ENCODE results near the gene CPZ.
"Not testable (repeated sequence)": the region's sequence is repeated elsewhere in the genome, so short reads cannot be mapped to it uniquely, and the experiment has no call there.

The CPZ gene

GRCh38 chr4:8653326-8654000, 60.9 kb downstream of the CPZ start:
- DNase-seq (ENCODE audit: low spot score), result no peak

GRCh38 chr4:8654139-8654538, 61.6 kb downstream of the CPZ start:
- DNase-seq (ENCODE audit: low spot score), result not testable (repeated sequence)

DNA sequence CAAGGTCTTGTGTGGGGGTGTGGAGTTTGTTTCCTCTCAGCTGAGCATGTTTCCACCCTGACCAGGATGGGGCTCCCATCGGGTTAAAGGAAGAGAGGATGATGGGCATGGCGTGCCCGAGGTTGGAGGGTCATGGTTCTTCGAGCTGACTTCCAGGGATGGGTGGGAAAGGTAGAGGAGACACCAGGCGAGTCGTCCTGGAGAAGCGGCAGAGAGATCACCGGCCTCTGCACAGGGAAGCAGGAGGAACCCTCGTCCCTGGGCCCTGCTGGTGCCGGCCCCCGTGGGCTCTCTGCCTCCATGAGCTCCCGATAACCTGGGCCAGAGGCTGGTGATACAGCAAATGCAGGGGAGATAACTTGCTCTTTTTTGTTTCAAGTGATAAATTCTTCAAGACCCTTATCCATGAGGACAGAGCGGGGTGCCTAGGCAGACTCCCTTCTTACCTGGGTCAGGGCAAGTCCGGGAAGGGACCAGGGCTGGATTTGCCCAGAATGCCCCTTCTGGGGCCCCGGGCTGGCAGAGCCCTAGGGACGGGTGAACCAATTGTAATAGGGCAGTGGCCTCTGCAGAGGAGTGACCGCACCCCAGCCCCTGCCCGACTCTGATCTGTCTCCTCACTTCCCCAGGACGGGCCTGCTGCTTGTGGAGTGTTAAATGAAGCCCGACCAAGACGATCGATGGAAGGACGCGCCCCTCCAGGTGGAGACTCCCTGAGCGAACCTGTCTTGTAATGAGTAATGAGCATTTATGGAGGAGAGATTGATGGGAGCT, 63.0 kb downstream of the CPZ start:
- no peak for DNase-seq (ENCODE audit: low spot score)

GRCh38 chr4:8656185-8656517, 63.6 kb downstream of the CPZ start:
- DNase-seq (ENCODE audit: low spot score), result no peak

- no peak for DNase-seq (ENCODE audit: low spot score)
Measured at GRCh38 chr4:8656711-8657380, 64.3 kb downstream of the CPZ start.

- DNase-seq (ENCODE audit: low spot score), result no peak
Measured at GRCh38 chr4:8657381-8658088, 65.0 kb downstream of the CPZ start.

DNA sequence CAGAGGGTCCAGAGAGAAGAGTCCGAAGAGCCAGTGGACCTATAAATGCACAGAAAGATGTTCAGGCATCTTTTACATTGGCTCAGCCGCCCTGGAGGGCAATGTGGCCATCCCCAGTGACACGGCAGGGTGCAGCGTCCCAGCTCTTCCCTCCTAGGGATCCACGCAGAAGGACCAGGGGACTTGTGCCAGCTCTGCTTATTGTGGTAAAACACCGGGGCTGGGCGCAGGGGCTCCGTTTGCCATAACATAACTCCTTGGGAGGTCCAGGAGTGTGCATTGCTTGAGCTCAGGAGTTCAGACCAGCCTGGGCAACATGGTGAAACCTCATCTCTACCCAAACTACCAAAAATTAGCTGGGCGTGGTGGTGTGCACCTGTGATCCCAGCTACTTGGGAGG, 70.2 kb downstream of the CPZ start:
- DNase-seq (ENCODE audit: low spot score), result no peak

- no peak for DNase-seq (ENCODE audit: low spot score)
Measured at GRCh38 chr4:8664031-8664805, 71.7 kb downstream of the CPZ start.

DNA sequence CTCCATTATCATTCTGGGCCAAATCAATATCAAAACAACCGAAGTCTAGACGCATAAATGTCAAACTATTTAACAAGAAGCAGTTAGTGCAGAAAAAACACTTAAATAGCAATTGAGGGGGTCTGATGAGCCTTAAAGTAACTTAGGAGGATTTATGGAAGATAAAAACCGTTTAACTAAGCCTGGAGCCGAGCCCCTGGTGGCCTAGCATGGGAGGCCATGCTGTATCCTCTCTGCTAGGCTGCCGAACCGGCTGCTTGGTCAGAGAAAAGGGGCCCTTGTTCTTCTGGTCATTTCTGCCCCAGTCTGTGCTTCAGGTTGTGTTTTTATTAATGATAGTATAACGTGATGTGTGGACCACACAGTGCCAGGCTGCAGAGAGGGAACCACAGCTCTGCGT, 72.4 kb downstream of the CPZ start:
- no peak for DNase-seq (ENCODE audit: low spot score)

DNA sequence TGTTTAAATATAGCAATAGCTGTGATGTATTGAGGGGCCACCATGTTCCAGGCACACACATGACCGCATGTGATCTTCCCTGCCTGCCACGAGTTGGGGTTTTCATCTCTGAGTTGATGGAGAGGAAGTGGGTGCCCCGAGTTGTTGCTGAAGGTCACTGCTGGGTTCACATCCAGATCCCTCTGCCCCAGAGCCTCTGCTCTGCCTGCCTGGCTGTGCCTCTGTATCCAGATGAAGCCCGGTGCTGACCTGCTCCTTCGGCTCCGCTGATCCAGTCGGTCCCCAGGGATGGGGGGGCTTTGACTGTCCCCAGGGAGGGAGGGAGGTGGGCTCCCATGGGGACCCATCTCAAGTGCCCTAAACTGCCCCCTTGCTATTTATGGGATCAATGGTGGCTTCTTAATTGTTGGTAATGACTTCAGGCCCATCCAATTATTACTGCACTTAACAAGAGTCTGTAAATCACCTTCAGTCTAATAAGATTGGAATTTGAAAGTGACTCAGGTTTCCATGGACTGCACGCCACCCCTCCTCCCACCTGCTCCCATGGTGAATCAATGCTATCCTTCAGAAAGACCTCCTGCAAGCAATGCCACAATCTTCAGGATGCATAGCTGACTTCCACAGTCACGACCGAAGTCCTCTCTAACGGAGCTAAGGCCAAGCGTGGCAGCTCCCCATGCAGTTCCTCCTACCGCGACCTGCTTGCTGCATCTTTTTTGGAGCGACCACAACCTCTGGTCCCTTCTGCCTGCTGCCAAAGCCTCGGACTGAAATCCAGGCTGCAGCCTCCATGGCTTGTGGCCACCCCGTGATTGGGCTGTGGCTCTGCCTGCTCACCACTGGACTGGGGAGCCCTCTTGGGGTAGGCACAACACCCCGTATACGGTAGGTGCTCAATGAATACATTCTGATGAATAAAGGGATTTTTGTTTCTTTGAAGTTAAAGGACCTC, 73.1 kb downstream of the CPZ start:
- DNase-seq (ENCODE audit: low spot score), result no peak

DNA sequence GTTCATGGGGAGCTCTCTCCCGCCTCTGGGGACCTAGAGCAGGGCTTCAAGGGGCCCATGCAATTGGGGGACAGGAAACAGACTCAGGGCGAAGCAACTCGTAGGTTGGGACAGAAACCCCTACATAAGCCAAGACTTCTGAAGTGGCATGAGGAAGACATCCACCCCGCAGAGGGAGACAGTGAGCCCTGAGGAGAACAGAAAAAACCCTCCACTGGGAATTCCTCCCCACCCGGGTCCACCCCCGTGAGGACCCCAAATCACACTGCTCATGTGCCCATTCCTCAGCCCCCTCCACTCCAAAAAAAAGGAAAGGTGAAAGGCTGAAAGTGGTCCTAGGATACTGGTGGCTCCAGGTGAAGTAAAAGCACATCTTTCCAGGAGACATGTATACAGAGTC, 74.0 kb downstream of the CPZ start:
- no peak for DNase-seq (ENCODE audit: low spot score)

Data from GM03348 (cell line).